ENCODE data around the gene FAM120A. TPM values are rescaled to one million over a fixed set of nuclear protein-coding genes. Genes with fewer than 3 reads are reported as not detected.
"Not testable (repeated sequence)": the region's sequence is repeated elsewhere in the genome, so short reads cannot be mapped to it uniquely, and the experiment has no call there.

The FAM120A gene
- total RNA-seq, 1 experiment from 2014 or later, result 89.6 TPM

- BruUV-seq (replicated peaks); H3K27me3 ChIP-seq (ENCODE audit: low read length); intact Hi-C loops (cut with micrococcal nuclease); H3K36me3 ChIP-seq (ENCODE audit: low read depth, low read length); H2AFZ ChIP-seq (ENCODE audit: low read length); H3K4me2 ChIP-seq (ENCODE audit: low read length); ATAC-seq; CTCF ChIA-PET; POLR2A ChIA-PET (ENCODE audit: unreplicated experiment); H3K9me2 ChIP-seq (replicated peaks; ENCODE audit: low read length); DNase-seq; H3K4me3 ChIP-seq (ENCODE audit: low read length); H3K4me1 ChIP-seq (ENCODE audit: insufficient read depth, low read length); H3F3A ChIP-seq (ENCODE audit: low read length, unreplicated experiment); H3K9me3 ChIP-seq (ENCODE audit: low read length); H3K9ac ChIP-seq (ENCODE audit: low read length); H3K27ac ChIP-seq (ENCODE audit: low read length); H4K20me1 ChIP-seq (ENCODE audit: low read length): not testable (repeated sequence)
- peaks cover 45% of the 10 kb centered on the region for H3K79me2 ChIP-seq (ENCODE audit: low read length)
Observed at GRCh38 chr9:93512170-93512812, 60.8 kb downstream of the FAM120A start.

GRCh38 chr9:93513606-93514005 is 62.1 kb downstream of the FAM120A start:
- TF ChIP-seq EZH2phosphoT487 (IDR thresholded peaks at IDR 0.05; ENCODE audit: borderline replicate concordance, low read length), result no peak
- no peak for TF ChIP-seq CTCF (conservative IDR thresholded peaks at IDR 0.05; ENCODE audit: low read depth, low read length)
- TF ChIP-seq EZH2 (IDR thresholded peaks at IDR 0.05; ENCODE audit: low read length, unreplicated experiment), result no peak
- Histone ChIP-seq H4K20me1 (ENCODE audit: low read length) (no peaks in the 10 kb centered on the region), H3K4me2 (ENCODE audit: low read length) (no peak overlapping the region), H3K79me2 (ENCODE audit: low read length) (peaks cover 42% of the 10 kb centered on the region), H2AFZ (ENCODE audit: low read length) (no peak overlapping the region), H3K36me3 (ENCODE audit: low read depth, low read length) (no peaks in the 10 kb centered on the region; the same call in 1 of the 2 replicates), H3K27ac (ENCODE audit: low read length) (no peak overlapping the region), H3F3A (ENCODE audit: low read length, unreplicated experiment) (no peaks in the 10 kb centered on the region), H3K9ac (ENCODE audit: low read length) (no peak overlapping the region), H3K9me2 (replicated peaks; ENCODE audit: low read length) (no peaks in the 10 kb centered on the region), H3K4me1 (ENCODE audit: insufficient read depth, low read length) (no peaks in the 10 kb centered on the region), H3K4me3 (ENCODE audit: low read length) (no peak overlapping the region), H3K27me3 (ENCODE audit: low read length) (no peaks in the 10 kb centered on the region), H3K9me3 (ENCODE audit: low read length) (no peaks in the 10 kb centered on the region)
- no peak for ATAC-seq
- no TSS peak for BruUV-seq (replicated peaks)
- ChIA-PET CTCF (no interaction called here), POLR2A (ENCODE audit: unreplicated experiment) (no interaction called here)
- intact Hi-C loops (cut with micrococcal nuclease), result no loop called here
- DNase-seq, result no peak

GRCh38 chr9:93517331-93517730 is 65.8 kb downstream of the FAM120A start:
- no peak overlapping the region for H3K9ac ChIP-seq (ENCODE audit: low read length)
- H3K4me2 ChIP-seq (ENCODE audit: low read length), result no peak overlapping the region
- no TSS peak for BruUV-seq (replicated peaks)
- H4K20me1 ChIP-seq (ENCODE audit: low read length), result no peaks in the 10 kb centered on the region
- H3K27ac ChIP-seq (ENCODE audit: low read length), result no peak overlapping the region
- no peaks in the 10 kb centered on the region for H3F3A ChIP-seq (ENCODE audit: low read length, unreplicated experiment)
- POLR2A ChIA-PET (ENCODE audit: unreplicated experiment), result no interaction called here
- ATAC-seq (no peak), DNase-seq (no peak)
- H3K4me1 ChIP-seq (ENCODE audit: insufficient read depth, low read length), result no peaks in the 10 kb centered on the region
- H3K36me3 ChIP-seq (ENCODE audit: low read depth, low read length), result no peaks in the 10 kb centered on the region; the same call in 1 of the 2 replicates
- H3K9me2 ChIP-seq (replicated peaks; ENCODE audit: low read length), result no peaks in the 10 kb centered on the region
- no peaks in the 10 kb centered on the region for H3K27me3 ChIP-seq (ENCODE audit: low read length)
- no peak overlapping the region for H3K4me3 ChIP-seq (ENCODE audit: low read length)
- CTCF ChIA-PET, result no interaction called here
- H2AFZ ChIP-seq (ENCODE audit: low read length), result no peak overlapping the region
- no peaks in the 10 kb centered on the region for H3K9me3 ChIP-seq (ENCODE audit: low read length)
- H3K79me2 ChIP-seq (ENCODE audit: low read length), result peaks cover 27% of the 10 kb centered on the region
- no peak for TF ChIP-seq EZH2phosphoT487 (IDR thresholded peaks at IDR 0.05; ENCODE audit: borderline replicate concordance, low read length)
- TF ChIP-seq EZH2 (IDR thresholded peaks at IDR 0.05; ENCODE audit: low read length, unreplicated experiment), result no peak
- intact Hi-C loops (cut with micrococcal nuclease), result no loop called here

- Histone ChIP-seq H3K4me1 (ENCODE audit: insufficient read depth, low read length) (no peaks in the 10 kb centered on the region), H3K9me2 (replicated peaks; ENCODE audit: low read length) (no peaks in the 10 kb centered on the region), H3K27ac (ENCODE audit: low read length) (no peak overlapping the region), H3K4me2 (ENCODE audit: low read length) (no peak overlapping the region), H4K20me1 (ENCODE audit: low read length) (no peaks in the 10 kb centered on the region), H3F3A (ENCODE audit: low read length, unreplicated experiment) (no peaks in the 10 kb centered on the region), H2AFZ (ENCODE audit: low read length) (no peak overlapping the region), H3K9me3 (ENCODE audit: low read length) (no peaks in the 10 kb centered on the region), H3K79me2 (ENCODE audit: low read length) (peaks cover 15% of the 10 kb centered on the region), H3K27me3 (ENCODE audit: low read length) (no peaks in the 10 kb centered on the region), H3K9ac (ENCODE audit: low read length) (no peak overlapping the region), H3K36me3 (ENCODE audit: low read depth, low read length) (peaks cover 3% of the 10 kb centered on the region; the same call in 1 of the 2 replicates), H3K4me3 (ENCODE audit: low read length) (no peak overlapping the region)
- ATAC-seq (no peak; the same call in 1 of the 2 replicates), DNase-seq (no peak)
- ChIA-PET POLR2A (ENCODE audit: unreplicated experiment) (no interaction called here), CTCF (no interaction called here)
- no peak for TF ChIP-seq EZH2phosphoT487 (IDR thresholded peaks at IDR 0.05; ENCODE audit: borderline replicate concordance, low read length)
- BruUV-seq (replicated peaks), result no TSS peak
- intact Hi-C loops (cut with micrococcal nuclease), result no loop called here
Observed at GRCh38 chr9:93520523-93520922, 69.0 kb downstream of the FAM120A start.

Measured in PC-3 (cell line).